ENCODE measurements around the gene CDH4.

DNA sequence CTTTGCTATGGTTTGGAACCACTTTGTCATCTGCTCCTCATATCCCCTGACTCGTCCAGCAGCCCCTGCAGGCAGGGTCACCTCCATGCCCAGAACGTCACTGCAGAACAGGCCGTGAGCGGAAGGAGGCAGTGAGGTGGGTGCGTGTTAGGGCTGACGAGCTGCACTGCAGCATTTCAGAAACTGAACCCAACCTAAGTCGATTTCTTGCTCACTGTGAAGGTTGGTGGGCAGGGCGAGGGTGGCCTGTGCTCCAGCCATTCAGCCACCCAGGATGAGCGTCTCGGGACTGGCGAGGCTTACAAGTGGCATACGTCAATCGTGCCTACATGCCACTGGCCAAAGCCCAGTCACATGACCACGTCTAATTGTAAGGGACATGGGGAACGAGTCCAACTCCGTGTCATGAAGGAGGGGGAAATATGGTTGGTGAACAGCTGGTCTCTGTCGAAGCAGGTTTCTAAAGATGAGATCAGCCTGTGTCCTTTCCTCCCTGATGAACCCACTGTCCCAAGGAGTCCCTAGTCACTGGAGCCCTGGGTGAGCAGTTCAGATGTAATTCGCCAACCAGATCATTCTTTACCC is 524.5 kb downstream of the CDH4 start:
- no peak for TF ChIP-seq EZH2 (IDR thresholded peaks at IDR 0.05; ENCODE audit: low read length)
- TF ChIP-seq, protein P1, sequence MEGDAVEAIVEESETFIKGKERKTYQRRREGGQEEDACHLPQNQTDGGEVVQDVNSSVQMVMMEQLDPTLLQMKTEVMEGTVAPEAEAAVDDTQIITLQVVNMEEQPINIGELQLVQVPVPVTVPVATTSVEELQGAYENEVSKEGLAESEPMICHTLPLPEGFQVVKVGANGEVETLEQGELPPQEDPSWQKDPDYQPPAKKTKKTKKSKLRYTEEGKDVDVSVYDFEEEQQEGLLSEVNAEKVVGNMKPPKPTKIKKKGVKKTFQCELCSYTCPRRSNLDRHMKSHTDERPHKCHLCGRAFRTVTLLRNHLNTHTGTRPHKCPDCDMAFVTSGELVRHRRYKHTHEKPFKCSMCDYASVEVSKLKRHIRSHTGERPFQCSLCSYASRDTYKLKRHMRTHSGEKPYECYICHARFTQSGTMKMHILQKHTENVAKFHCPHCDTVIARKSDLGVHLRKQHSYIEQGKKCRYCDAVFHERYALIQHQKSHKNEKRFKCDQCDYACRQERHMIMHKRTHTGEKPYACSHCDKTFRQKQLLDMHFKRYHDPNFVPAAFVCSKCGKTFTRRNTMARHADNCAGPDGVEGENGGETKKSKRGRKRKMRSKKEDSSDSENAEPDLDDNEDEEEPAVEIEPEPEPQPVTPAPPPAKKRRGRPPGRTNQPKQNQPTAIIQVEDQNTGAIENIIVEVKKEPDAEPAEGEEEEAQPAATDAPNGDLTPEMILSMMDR (optimal IDR thresholded peaks at IDR 0.05 in 1 of 3, IDR thresholded peaks at IDR 0.05 in 1 of 3, conservative IDR thresholded peaks at IDR 0.05 in 1 of 3; ENCODE audit: extremely low read depth in 1 of 3, insufficient read depth in 2 of 3, low read length in 3 of 3): no peak

All from keratinocyte (primary cell).